GM10847 (cell line): ENCODE data around the gene SH3PXD2A.

ENCODE experiments used
- POLR2A ChIP-seq: IDR thresholded peaks from 2 replicates; pipeline ENCODE4 v1.6.1; 2011; ENCODE audit not compliant: insufficient read length; ENCODE audit errors: extremely low read depth

The SH3PXD2A gene

GRCh38 chr10:103885617-103886016 is 30.2 kb upstream of the SH3PXD2A start:
- no peak for TF ChIP-seq POLR2A

DNA sequence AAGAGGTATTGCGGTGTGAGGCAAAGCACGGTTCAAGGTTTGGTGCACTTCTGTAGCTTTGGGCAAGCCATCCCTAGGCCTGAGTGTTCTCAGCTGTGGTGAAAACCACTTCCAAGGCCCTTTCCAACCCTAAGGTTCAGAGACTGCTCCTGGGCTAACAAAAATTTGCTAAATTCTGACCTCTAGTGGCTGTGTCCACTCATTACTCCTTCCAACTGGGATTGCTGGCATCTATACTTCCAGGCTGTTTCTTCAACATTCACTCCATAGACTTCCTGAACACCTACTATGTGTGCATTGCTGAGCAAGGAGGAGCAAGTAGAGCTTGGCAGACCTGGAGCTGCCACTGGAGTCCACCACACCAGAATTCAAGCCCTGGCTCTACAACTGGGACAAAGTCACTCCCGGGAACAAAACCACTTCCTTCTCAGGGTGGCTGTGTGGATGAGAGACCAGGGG is 29.3 kb upstream of the SH3PXD2A start:
- TF ChIP-seq POLR2A, result no peak

GRCh38 chr10:103882285-103883007 is 27.1 kb upstream of the SH3PXD2A start:
- TF ChIP-seq POLR2A, result no peak

- no peak for TF ChIP-seq POLR2A
These were observed 26.3 kb upstream of the SH3PXD2A start for GRCh38 chr10:103881416-103882284.

DNA sequence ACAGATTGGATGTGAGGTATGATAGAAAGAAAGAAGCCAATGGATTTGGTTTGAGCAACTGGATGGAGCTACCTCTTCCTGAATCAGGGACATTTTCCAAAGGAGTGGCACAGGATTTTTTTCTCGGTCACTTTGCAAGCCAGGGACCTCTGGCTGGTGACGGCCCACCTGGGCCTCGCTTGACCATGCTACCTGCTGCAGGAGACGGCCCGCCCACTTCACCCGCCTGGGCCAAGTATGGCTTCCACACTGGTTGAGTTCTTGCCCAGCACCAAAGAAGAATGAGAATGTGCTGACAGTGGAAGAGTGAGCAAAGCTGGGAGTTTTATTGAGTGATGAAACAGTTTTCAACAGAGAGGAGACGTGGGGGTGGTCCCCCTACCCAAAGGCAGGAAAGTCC is 24.5 kb upstream of the SH3PXD2A start:
- no peak for TF ChIP-seq POLR2A

DNA sequence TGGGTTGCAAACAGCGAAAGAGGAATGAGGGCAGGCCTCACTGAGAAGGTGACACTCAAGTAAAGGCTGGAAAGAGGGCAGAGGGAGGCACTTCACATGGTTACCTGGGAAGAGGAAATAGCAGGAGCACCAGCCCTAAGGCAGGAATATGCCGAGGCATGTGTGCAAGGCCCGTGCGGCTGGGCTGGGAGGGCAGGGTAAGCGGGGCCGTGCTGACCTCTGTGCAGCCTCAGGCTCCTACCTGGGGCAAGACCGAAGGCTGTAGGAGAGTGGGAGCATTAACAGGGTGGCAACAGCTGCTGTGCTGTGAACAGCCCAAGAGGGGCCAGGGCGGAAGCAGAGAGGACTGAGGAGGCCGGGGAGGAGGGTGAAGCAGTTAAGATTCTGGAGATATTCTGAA is 24.0 kb upstream of the SH3PXD2A start:
- TF ChIP-seq POLR2A, result no peak

DNA sequence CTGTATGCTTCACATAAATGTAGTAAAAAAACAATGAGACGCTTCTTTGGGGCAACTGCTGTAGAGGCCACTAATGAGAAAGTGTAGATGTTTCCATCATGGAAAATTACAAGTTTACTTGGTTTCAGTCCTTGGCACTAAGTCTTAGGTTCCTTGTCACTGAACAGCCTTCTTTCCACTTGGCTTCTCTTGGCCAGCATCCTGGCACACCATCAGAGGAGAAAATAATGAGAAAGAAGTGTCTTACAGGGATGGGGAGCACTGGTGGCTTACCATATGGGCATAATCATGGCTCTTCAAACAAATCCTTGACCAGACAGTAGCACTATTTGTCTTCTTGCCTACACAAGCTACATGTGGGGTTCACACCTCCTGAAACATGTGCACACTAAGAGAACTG is 22.5 kb upstream of the SH3PXD2A start:
- no peak for TF ChIP-seq POLR2A

GRCh38 chr10:103876155-103876554 is 20.8 kb upstream of the SH3PXD2A start:
- TF ChIP-seq POLR2A, result no peak

DNA sequence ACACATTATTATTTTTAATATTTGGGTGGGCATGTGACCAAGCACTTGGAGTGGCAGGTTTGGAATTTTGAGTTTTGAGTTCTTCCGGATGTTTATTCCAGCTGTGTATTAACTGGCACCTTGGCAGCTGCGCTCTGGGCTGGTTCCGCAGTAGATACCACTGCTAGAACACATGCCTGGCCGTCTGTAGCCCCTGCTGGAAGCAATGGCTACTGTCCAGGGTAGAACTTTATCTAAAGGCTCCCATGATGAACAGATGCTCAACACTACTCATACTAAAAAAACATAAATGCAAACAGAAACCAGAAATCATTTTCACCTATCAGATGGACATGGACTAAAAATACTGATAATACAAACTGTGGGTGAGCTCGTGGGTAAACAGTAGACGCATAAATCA is 19.4 kb upstream of the SH3PXD2A start:
- no peak for TF ChIP-seq POLR2A

DNA sequence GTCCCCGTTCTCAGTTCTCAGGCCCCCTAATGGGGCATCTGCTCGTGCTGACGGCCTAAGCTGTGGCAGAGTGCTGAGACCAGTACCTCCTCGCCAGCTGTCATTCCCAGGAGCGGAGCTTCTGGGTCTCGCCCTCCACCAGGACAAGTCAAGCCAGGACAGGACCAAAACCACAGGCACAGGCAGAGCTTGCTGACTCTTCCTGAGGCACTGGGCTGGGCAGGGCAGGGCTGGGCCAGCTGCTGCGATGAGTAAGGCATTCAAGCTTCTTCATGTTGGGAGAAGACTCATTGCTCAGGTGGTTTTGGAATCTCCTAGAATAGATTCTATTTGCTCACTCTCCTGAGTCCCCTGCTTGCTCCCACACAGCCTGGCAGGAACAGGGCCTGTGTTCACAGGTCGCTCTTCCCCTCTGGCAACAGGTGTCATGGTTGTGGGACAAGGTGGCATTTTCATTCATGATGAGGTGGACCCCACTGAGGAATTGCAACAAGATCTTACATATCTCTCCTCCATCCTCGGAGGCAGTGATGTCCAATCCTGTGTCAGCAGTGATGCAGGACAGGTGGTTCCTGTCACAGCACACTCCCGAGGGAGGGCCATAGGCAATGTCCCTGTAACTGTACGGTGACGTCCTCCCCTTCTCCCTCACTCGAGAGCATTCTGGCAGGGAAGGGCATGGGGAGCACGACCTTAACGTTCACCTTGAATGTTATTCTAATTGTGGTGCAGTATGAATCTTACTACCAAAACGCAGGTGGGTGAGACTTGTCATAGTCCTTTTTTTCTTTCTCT is 17.0 kb upstream of the SH3PXD2A start:
- TF ChIP-seq POLR2A, result no peak

GRCh38 chr10:103871006-103871405 is 15.6 kb upstream of the SH3PXD2A start:
- no peak for TF ChIP-seq POLR2A

DNA sequence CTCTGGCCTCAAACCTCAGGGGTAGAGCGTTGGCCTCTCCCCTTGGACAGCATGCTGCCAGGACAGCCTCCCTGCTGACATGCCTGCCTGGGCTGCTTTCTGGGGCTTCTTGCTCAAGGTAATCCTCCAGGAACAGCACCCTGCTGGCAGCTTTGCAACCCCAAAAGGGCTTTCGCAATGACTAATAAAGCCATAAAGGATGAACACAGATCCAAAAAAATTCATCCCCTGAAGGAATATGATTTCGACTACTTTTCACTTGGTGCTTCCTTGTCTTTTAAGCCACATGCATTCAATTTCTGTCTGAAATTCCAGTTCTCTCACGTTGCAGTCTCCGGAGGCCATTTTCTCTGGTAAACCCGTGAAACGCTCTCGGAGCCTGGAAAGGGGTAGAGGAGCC is 15.1 kb upstream of the SH3PXD2A start:
- no peak for TF ChIP-seq POLR2A

- TF ChIP-seq POLR2A, result no peak
These were observed 14.0 kb upstream of the SH3PXD2A start for GRCh38 chr10:103869336-103869735.

DNA sequence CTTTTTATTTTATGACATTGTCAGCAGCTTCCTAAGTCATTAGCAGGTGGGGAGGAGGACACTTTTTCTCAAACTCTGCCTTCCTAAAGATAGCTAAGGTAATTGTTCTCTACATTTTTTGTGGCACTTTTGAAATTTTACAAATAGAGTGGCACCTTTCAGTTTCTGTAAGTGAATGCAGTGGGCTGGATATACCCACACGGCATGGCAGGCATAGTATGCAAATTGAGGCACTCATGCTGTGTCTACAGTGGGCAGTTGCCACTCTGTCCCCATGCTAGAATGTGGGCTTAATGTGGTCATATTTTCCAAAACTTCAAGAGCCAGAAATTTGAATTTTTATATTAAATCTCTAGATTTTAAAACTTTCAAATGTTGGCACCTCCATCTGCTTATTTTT is 12.8 kb upstream of the SH3PXD2A start:
- TF ChIP-seq POLR2A, result no peak

DNA sequence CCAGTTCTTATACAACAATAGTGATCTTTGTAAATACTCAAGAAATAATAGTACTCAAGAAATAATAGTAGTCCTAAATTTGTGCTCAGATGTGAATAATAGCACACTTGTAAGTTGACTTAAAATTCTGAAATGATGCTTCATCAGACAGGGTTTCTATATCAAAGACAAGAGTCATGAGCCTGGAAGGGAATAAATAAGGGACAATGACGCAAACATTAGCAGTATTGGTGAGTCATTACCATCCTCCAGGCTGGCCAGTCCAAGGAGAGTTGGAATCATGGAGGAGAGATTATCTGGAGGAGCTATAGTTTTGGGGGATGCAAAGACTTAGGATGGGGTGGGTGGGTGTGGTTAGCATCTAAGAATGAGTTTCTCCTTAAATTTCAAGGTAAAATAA is 6.1 kb upstream of the SH3PXD2A start:
- no peak for TF ChIP-seq POLR2A
